GM19043 (cell line): ENCODE measurements around the gene ANKRD11.

Experiments
- ATAC-seq: cut with Tn5 transposase; IDR thresholded peaks from one replicate; pipeline ENCODE4 v1.9.1; 2021; ENCODE audit warnings: low read depth; ENCODE audit not compliant: unreplicated experiment

The ANKRD11 gene

DNA sequence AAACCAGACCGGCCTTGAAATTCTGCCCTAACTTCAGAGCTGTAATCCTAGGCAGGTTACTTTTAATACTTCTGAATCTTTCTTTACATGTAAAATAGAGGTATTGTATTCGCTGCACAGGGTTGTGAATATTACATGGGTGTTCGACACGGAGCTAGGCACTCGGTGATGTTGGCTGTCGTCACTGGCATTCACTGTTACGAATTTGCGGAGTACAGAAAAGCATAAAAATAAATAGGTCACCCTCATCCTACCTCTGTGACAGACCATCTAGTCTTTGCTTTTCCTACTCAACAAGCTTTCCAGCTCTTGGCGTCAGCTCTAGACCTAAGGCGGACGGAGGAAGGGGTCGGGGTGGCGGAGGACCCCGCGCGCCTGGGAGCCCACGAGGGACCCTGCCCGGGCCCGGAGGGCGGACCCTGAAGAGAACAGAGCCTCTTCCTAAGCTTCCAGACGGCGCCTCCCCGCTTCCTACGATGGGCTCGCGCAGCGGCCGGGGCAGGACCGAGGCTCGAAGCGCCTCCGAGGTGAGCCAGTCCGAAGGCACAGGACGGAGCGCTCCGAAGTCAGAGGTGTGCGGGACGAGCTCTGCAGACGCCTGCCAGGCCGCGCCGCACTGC is 17.0 kb upstream of the ANKRD11 start:
- no peak for ATAC-seq

DNA sequence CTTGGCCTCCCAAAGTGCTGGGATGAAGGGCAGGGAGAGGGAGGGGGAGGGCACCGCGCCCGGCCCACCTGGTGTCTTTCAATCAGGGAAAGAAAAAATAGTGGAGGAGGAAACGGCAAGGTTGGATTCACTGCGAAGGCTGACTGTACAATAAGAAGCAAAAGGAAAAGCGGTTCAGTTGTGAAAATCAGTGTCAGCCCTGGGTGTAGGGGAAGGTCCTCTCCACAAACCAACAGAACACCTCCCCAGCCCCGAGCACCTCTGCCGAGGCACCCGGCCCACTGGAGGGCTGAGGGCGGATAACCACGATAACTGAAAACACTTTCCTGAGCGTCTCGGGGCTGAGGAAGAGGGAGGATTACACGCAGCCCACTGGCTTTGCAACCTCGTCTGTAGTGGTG is 16.4 kb upstream of the ANKRD11 start:
- no peak for ATAC-seq

DNA sequence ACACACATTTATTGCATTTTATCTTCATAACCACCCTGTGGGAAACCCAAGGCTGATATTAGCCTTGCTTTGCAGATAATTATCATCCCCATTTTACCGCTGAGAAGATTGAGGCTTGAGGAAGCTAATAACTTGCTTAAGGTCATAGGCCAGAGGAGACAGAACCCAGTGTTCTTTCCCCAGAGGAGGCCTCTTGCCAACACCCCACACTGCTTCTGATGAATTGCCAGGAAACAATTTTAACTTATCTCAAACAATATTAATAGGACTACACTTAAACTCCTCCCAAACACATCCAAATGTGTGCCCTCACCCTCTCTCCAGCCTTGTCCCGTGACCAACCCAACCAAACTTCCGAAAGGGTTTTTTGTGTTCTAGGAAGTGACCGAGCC is 15.7 kb upstream of the ANKRD11 start:
- no peak for ATAC-seq

DNA sequence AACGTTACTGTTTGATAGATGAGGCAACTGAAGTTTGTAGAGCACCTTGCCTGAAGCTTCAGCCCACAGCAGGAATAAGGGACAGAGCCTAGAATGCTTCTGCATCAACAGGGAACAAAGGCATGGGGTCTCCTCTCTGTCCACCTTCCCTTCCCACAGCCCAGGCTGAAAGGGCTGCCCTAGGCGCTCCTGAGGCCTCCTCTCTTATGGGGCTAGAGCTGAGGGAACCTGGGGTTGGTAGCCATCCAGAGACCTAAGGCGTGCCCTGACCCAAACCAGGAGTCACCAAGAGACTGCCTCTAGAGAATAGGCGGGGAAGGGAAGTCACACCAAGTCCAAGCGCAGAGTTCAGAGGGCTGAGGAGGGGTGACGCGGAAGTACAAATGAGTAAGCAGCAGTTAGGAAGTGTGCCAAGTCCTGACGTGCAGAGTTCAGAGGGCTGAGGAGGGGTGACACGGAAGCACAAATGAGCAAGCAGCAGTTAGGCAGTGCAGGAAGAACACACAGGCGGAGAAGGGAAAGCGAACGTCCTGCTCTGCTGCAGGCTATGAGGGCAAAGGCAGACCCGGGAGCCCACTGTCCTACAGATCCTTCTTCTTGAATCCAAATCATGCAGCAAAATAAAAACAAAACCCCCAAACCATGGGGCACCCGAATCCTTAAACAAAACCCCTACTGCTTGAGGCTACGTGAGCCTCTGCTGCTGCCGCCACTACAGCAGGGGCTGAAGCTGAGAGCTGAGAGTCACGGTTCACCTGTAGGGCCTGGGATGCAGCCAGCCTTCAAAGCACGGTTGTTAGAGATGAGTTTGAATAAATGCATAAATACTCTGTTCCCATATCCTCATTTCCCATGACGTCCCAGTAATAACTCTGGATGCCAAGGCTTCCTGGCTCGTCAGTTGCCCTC is 15.1 kb upstream of the ANKRD11 start:
- peak; percentile 53 for ATAC-seq

DNA sequence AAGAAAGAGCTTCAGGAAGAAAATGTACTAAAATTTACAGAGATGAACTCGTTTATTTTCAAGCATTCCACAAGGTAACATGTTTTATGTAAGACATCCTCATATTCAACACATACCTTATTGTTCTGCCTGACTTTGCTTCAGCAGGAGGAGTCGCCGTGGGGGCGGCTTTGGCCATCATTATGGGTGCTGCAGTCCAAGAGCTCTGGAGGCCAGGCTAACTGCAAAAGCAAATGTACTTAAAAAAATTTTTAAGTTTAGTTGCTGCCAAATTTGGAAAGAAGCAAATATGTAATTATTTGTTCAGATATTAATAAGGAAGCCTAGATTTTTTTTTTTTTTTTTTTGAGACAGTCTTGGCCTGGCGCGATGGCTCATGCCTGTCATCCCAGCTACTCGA is 13.7 kb upstream of the ANKRD11 start:
- no peak for ATAC-seq

DNA sequence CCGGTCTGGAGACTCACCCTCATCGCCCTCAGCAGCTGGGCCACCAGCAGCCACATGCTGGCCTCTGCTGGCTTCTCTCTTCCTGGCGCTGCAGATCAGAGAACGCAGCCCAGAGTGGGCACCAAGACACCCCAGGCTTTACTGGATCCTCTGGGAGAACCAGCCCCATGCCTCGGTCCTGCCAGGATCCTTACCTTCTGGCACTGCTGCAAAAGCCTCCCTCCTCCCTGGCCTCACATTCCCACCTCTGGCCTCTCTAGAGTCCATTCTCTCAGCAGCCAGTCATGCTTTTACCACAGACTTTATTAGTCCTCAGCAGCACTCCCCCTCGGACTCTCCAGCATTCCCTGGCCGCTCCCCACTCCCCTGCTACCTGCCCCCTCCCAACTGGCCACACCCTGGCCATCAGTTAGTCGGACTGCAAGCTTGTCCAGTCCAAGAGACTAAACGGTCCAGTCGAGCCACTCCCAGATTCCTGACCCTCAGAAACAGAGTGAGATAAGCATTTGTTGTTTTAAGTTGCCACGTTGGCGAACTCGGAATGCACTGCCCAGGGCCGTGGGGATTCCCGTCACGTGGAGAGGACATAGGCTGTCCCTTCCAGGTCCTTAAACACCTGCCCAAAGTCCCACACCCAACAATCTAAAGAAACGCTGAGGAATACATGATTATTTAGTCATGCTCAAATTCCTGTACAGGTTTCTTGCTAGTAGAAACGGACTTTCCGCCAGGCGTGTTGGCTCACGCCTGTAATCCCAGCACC is 11.9 kb upstream of the ANKRD11 start:
- no peak for ATAC-seq

DNA sequence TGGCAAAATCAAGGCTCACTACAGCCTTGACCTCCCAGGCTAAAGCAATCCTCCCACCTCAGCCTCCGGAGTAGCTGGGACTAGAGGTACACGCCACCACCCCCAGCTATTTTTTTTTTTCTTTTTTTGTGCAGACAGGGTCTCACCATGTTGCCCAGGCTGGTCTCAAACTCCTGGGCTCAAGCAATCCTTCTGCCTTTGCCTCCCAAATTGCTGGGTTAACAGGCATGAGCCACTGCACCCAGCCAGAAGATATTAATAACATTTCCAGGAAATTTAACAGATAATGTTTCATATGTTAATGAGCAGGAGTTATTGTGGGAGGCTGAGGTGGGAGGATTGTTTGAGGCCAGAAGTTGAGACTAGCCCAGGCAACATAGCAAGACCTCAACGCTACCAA is 9.4 kb upstream of the ANKRD11 start:
- ATAC-seq, result no peak

DNA sequence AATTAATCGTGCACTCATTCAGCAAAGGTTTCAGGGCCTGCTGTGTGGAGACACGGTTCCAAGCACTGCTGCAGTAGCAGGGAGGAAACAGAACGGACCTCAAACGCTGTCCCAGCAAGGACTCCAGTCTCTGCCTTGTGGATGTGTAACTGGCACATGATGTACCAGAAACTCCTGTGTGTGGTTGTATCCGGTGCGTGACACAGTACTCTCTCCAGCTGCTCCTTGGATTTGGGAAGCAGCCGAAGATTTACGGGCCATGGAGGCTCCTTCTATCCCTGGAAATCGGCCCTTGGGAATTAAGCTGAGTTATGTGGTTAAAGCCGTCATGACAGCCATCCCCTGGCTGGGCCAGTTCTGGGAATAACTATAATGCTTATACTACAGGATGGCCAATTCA is 8.5 kb upstream of the ANKRD11 start:
- ATAC-seq, result no peak

DNA sequence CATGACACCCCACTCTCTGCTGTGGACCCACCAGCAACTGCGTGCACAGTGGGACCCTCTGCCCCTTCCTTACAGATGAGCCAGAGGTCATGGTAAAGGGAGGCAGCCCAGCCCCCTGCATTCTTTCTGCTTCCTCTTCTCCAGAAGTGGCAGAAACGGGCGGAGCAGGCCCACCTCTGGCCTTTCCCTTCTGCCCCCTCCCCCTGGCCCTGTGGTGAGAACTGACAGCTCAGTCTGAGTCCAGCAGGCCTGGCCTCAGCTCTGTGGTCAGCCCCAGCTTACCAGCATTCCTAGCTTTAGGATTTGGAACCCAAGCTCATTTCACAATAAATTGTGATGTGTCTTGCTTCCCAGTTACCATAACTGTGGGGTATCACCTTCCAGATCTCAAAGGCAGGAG is 4.8 kb upstream of the ANKRD11 start:
- no peak for ATAC-seq

DNA sequence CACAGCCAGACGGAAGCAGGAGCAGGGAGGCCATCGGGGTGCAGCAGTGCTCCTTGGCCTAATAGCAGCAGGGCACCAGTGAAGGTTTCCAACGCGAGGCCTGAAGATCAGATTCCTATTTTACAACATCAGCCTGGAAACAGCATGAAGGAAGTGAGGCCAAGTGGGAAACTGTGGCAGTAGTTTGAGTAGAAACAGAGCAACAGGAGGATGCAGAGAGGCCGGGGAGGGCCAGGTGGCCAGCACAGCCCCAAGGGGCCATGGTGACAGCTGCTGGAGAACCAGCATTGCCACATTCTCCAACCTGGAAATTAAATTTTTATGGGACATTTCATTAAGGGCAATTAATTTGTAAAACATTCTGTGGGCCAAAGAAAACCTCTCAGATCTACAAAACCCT is 3.4 kb upstream of the ANKRD11 start:
- no peak for ATAC-seq

DNA sequence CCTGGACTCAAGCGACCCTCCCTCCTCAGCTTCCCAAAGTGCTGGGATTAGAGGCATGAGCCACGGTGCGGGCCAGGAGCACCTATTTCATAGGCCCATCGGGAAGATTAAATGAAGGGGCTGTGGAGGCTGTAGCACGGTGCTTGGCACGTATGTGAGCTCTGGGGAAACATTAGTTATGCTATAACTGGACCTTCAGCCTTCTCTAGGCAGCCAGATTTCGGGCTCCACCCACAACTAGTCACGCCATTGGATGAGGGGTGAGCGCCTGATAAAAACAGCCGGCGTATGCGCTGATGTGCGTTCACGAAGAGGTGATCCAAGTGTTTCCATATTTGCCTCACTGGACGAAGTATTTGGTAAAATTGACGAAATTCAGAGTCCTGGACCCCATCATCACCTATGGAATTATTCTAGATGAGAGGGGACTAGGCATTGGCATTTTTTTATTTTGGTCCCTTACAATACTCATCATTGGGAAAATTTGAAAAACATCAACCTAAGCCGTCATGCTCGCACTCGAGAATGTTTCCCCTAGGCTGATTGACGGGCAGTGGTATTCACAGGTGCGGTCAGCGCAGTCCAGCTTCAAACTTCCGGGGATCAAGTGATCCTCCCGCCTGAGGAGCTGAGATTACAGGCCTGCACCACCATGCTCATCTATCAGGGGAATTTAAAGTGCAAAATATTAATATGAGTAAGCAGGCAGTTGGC is 1.8 kb upstream of the ANKRD11 start:
- no peak for ATAC-seq

DNA sequence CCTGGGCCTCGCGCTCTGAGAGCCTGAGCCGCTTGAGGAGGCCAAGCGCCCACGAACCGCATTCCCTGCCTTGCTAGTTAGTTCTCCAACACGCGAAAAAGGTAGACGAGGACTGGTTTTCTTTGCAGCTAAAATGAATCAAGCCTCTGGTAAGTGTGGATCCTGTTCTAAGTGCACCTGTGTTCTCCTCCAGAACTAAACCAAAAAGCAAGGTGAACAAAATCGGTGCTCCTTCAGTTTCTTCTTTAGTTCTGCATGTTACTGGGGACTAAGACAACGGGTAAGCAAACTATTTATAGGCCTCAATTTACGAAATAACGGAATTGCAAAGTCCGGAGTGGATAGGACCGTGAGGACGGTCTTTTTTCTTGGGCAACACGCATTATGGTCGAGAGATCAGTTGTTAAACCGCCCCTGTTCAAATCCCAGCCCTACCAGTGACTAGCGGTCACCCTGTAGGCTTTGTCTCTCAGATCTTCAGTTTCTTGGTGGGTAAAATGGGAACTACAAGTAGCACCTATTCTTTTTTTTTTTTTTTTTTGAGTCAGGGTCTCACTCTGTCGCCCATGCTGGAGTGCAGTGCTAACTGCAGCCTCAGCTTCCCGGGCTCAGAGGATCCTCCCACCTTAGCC is 993 bp upstream of the ANKRD11 start:
- no peak for ATAC-seq

DNA sequence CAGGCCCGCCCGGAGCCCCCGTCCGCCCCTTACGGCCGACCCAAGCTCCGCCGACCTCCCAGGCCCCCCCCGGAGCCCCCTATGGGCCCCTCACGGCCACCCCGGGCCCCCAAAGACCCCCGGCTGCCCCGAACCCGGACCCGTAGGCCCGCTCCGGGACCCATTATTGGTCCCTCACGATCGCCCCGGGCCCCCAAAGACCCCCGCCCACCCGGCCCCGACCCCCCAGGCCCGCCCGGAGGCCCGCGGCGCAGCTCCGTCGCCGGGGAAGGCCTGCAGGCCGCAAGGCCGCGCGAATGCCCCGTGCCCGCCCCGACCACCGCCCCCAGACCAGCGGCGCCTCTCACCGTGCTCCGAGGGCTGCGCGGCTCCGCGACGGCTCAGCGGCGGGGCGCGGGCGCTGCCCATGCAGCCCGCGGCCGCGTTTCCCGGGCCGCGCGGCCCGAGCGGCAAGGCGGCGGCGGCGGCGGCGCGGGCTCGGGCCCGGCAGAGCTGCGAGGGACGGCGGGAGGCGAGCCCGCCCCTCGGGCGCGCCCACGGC is 393 bp downstream of the ANKRD11 start:
- ATAC-seq, result no peak

DNA sequence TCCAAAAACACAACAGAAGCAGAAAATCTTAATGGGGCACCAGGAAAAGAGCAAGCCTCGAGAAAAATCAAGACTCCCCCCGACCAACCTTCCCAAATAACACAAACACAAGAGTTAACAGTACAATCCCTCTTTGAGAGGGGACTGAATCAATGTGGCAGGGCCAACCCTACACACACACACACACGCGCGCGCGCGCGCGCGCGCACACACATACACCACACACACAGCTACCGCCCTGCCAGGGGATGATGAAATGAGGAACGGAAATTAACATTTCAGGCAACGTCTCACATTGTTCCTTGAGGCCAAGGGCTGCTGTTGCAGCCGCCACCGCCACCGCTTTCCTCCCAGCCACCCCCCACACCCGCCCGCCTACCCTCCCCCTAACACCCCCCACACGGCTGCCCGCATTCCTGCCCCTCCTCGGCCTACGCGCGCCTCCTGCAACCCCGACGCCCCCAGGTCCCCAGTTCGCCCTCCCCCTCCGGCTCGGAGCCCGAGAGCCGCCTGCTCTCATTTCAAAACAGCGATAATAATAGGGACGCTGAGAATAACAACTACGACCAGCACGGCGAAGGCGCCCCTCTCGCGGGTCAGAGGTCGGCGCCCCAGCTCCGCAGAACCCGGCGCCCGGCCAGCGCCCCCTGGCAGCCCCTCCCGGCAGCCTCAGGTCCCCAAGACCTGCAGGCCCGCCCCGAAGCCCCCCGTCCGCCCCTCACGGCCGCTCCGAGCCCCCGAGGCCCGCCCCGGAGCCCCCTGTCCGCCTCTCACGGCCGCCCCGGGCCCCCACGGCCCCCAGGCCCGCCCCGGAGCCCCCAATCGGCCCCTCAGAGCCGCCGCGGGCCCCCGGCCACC is 1.1 kb downstream of the ANKRD11 start:
- ATAC-seq, result no peak

DNA sequence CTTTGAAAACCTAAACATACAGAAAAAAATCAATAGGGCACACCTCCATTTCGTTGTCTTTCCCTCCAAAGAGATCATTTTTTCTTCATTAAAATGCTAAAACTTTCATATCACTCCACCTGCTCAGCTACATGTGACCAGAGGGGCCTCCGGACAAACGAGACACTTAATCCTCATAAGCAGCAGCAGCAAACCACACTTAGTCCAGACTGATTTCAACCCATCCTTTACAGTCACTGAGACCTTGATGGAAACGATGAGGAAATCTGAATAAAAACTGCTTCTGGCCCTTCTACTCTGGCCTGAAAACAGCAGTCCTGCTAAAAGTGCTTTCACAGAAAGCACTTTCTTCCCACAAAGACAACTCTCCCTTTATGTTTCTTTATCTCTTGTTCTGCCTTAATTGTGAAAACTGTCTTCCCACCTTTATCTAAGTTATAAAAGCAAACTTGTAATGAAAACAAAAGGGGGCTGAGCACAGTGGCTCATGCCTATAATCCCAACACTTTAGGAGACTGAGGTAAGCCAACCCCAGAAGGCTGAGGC is 4.6 kb downstream of the ANKRD11 start:
- ATAC-seq, result no peak

DNA sequence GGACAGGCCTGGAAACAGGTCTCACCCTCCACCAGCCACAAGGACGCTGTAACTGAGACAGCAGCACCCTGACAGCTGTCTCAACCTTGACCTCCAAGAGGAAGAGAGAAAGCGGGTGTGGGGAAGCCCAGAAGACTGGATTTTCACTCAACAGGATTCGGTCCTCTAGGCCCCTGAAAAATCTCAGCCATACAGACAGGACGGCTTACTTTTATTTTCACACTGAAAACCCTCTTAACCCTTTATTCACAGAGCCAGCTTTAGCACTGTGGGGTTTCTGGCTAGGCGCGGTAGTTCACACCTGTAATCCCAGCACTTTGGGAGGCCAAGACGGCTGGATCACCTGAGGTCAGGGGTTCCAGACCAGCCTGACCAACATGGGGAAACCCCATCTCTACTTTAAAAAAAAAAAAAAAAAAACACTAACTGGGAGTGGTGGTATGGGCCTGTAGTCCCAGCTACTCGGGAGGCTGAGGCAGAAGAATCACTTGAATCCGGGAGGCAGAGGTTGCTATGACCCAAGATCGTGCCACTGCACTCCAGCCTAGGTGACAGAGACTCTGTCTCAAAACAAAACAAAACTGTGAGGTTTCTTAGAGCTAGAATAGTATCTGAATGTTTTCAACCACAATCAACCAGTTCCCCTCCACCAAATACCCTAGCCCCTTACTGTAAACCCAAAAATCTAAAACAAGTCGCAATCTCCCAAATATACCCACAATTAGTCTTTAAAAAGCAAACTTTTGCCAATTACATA is 5.3 kb downstream of the ANKRD11 start:
- no peak for ATAC-seq

DNA sequence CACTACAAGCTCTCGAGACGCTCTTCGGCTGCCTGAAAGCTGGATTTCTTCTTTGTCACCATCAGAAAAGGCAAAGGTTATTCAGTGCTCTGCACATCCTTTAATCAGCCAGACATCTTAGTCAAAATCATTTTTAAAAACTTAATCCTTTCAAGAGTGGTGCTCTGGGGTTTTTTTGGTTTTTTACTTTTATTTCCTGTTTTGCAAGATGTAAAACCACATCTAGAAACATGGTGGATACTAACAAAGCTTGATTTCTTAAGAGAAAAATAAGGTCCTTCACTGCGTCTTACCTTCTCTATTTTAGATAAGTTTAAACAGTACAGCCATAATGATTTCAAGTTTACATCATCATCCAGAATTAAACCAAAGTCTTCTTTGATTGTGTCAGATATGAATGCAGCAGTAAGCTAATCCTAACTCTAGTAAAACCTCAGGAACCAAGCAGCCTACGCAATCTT is 6.3 kb downstream of the ANKRD11 start:
- no peak for ATAC-seq

DNA sequence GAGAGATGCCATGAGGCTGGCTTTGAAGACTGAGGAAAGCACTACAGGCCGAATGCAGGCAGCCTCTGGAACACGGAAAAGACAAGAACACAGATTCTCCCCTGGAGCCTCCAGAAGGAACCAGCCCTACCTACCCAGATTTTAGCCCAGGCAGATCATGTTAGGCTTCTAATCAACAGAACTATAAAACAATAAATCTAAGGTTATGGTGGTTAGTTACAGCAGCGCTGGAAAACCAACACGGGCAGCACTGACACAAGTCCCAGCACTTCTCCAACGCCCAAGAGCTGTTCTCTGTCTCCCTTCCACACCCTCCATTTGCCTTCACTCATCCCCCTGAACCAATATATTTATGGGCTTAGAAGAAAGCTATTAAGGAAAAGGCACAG is 7.5 kb downstream of the ANKRD11 start:
- no peak for ATAC-seq
